COLO829 (cell line): ENCODE results near the gene IL18BP.

Source experiments
- DNase-seq: peaks from one replicate; pipeline ENCODE4 v3.0.0; 2012; ENCODE audit warnings: low spot score

The IL18BP gene

GRCh38 chr11:72012897-72013721, 14.4 kb downstream of the IL18BP start:
- no peak for DNase-seq

- DNase-seq = no peak
Measured at GRCh38 chr11:72013765-72014711, 15.3 kb downstream of the IL18BP start.

GRCh38 chr11:72014761-72015320, 16.1 kb downstream of the IL18BP start:
- DNase-seq = no peak

- DNase-seq = no peak
Measured at GRCh38 chr11:72015511-72016061, 16.9 kb downstream of the IL18BP start.

GRCh38 chr11:72018171-72018570, 19.5 kb downstream of the IL18BP start:
- DNase-seq = no peak

- DNase-seq = no peak
Measured at GRCh38 chr11:72023335-72023734, 24.6 kb downstream of the IL18BP start.

GRCh38 chr11:72024069-72024754, 25.5 kb downstream of the IL18BP start:
- no peak for DNase-seq

- no peak for DNase-seq
Measured at GRCh38 chr11:72026090-72026489, 27.4 kb downstream of the IL18BP start.

GRCh38 chr11:72030472-72031045, 31.9 kb downstream of the IL18BP start:
- no peak for DNase-seq

GRCh38 chr11:72036687-72037086, 38.0 kb downstream of the IL18BP start:
- no peak for DNase-seq

GRCh38 chr11:72037554-72038311, 39.0 kb downstream of the IL18BP start:
- no peak for DNase-seq

GRCh38 chr11:72038491-72038890, 39.8 kb downstream of the IL18BP start:
- no peak for DNase-seq

GRCh38 chr11:72039031-72039855, 40.5 kb downstream of the IL18BP start:
- no peak for DNase-seq

- DNase-seq = no peak
Measured at GRCh38 chr11:72039856-72040401, 41.2 kb downstream of the IL18BP start.

- peak; percentile 91 for DNase-seq
Measured at GRCh38 chr11:72040491-72041363, 42.0 kb downstream of the IL18BP start.

GRCh38 chr11:72041364-72042063, 42.8 kb downstream of the IL18BP start:
- DNase-seq = peak; percentile 70

- DNase-seq = no peak
Measured at GRCh38 chr11:72042064-72042745, 43.5 kb downstream of the IL18BP start.
